ENCODE results near the gene CBFA2T2.
"Not testable (repeated sequence)": the region's sequence is repeated elsewhere in the genome, so short reads cannot be mapped to it uniquely, and the experiment has no call there.

CBFA2T2 gene

DNA sequence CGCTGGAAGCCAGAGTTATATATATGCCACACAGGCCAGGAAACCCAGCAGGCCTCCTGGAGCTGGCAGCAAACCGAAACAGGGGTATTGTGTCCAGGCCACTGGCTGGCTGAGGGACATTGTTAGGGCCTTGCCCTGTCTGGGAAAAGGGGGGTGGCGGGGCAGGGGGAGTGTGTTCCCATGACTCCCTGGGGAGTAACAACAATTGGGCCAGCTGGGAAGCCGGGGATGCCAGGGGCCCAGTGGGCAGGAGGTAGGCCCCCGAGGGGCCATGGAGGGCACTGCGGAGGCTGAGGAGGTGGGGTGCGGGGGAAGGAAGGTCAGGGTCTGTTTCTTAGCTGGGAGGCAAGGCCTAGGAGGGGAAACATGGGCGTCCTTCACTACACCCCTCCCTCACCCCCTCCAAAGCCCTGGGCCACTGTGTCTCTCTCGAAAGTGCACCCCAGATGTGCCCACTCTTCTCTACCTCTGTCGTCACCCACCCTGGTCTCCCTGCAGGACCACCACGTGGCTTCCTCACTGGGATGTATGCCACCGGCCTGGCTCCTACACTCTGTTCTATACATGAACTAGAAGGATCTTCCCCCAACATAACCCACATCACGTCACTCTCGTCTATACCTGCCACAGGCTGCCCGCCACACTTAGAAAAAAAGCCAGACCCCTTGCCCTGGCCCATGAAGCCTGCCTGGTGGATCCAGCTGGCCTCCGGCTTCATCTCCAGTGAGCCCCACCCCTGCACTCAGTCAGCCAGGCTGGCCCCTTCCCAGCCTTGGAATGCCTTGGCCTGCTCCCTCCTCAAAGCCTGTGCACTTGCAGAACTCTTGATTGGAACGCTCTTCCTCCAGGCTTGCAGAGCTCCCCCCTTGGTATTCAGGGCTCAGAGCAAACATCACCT, 204.1 kb downstream of the CBFA2T2 start:
- DNase-seq (ENCODE audit: low read depth in 3 of 3), result no peak

DNA sequence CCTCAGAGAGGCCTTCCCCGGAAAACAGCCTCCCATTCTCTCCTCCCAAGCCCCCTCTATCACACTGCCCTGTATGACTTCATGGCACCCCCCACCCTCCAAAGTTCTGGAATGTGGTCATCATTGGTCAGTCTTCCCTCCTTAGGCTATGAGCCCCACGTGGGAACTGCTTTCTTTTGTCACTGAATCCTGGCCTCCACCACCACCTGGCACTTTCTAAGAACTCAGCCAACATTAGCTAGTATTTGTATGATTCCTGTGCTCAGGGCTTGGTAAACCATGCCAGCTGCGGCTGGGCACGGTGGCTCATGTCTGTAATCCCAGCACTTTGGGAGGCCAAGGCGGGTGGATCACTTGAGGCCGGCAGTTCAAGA, 204.7 kb downstream of the CBFA2T2 start:
- DNase-seq (ENCODE audit: low read depth in 3 of 3), result no peak

DNA sequence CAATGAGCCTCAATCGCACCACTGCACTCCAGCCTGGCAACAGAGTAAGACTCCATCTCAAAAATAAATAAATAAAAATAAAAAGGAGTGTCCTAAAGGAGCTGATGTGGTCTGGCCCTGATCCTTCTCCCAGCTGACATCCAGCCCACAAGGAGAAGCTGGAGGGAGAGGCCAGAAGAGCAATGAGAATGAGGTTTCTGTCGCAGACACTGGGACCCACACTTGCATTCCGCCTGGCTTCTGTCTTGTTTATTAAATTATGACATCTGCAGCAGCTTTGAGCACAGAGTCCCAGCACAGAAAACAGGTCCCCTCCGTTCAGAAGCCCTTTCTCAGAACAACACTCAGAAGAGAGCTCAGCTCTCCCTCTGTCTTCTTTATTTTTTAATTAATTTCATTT, 206.6 kb downstream of the CBFA2T2 start:
- no peak for DNase-seq (ENCODE audit: low read depth in 3 of 3)

DNA sequence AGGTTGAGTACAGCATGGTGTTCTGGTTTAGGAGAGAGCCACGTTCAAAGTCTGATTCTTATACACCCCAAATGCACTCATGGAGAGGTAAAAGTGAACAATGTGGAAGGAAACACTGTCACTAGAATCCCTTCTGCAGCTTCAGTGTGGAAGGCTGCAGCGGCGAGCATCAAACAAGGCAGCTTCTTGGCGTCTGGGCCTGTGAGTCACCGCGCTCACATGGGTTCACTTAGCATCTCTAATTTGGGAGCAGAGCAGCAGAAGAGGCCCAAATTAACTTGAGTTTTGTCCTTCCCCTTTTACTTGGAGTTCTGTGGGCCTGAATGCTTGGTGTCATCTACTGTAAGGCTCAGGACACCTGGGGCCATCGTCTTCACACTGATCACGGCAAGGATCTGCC, 207.2 kb downstream of the CBFA2T2 start:
- no peak for DNase-seq (ENCODE audit: low read depth in 3 of 3)

DNA sequence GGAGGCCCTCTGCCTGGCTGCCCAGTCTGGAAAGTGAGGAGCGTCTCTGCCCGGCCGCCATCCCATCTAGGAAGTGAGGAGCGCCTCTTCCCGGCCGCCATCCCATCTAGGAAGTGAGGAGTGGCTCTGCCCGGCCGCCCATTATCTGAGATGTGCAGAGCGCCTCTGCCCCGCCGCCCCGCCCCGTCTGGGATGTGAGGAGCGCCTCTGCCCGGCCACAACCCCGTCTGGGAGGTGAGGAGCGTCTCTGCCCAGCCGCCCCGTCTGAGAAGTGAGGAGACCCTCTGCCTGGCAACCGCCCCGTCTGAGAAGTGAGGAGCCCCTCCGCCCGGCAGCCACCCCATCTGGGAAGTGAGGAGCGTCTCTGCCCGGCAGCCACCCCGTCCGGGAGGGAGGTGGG, 209.1 kb downstream of the CBFA2T2 start:
- not testable (repeated sequence) for DNase-seq (ENCODE audit: low read depth in 3 of 3)

All from stimulated activated CD4-positive, alpha-beta T cell treated with anti-CD3 and anti-CD28 coated beads, TNF-alpha, amount 100 ng/mL, for 4 hours (primary cell).